NCI-H187 treated with DMSO at 0.1 percent for 48 hours (cell line): ENCODE results near the gene CREB3L4.

Source experiments
- DNase-seq: peaks from one replicate; lab custom pipeline; 2025; lab: John Stamatoyannopoulos, UW

The CREB3L4 gene

DNA sequence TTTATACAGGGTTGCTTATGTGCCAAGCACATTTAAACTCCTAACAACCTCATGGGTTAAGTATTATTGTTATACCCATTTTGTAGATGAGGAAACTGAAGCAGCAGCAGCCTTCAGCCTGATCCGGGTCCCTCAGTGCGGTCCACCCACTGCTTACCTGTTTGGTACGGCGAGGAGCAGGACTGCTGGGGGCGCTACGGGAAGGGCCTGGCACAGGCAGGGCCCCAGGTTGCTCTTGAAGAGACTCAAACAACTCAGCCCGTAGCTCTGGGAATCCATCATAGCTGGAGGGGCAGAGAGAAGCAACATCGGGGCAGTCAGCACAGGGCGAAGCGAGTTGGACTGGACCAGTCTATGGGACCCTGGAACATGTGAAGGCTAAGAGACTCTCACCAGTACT is 30.4 kb upstream of the CREB3L4 start:
- no peak for DNase-seq

DNA sequence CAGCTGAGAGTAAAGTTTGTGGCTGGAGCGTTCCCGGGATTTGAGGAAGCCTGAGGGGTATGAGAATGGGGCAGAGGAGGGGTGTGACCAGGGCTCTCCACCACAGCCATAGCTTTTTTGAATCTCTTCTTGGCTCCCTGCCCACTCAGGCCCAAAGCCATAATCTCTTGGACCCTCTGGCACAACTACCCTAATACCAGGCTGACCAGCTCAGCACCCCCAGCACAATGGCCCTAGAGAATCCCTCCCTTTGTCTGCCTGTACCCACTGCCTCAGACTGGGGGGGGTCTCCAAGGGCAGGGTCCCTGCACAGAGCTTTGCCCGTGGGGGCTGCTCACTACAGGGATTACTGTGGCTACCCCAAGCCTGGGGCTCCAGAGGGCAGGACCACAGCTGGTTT is 28.7 kb upstream of the CREB3L4 start:
- DNase-seq, result no peak

DNA sequence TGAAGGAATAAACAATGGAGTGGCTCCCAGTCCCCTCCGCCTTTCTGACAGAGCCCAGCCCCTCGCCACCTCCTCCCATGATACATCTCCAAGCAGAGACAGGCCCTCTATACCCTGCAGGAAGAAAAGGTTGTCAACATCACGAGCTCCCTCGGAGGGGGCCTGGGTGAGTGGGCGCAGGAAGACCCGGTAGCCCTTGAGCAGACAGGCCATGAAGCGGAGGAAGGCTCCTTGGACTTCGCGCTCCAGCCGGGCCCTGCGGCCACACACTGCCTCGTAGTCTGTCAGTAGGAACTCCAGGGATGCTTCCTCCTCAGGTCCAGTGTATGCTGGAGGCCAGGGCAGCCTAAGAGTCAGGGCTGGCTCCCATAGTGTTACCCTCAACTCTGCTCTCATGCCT is 28.2 kb upstream of the CREB3L4 start:
- DNase-seq, result no peak

DNA sequence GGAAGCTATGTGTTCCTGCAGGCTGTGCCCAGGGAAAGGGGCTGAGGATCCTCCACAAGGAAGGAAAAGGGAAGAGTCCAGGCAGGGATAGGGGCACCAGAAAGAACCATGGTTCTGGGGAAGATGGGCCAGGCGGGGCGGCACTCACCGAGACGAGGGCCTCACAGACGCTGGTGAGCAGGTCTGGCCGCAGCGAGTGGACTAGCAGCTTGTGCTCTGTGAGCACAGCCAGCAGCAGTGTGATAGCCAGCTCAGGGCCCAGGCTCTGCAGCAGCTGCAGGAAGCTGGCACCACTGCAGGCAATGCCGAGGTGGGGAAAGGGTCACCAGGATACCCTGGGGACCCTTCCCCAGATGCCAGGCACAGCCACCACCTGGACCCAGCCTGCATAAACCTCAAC is 26.9 kb upstream of the CREB3L4 start:
- DNase-seq, result no peak

DNA sequence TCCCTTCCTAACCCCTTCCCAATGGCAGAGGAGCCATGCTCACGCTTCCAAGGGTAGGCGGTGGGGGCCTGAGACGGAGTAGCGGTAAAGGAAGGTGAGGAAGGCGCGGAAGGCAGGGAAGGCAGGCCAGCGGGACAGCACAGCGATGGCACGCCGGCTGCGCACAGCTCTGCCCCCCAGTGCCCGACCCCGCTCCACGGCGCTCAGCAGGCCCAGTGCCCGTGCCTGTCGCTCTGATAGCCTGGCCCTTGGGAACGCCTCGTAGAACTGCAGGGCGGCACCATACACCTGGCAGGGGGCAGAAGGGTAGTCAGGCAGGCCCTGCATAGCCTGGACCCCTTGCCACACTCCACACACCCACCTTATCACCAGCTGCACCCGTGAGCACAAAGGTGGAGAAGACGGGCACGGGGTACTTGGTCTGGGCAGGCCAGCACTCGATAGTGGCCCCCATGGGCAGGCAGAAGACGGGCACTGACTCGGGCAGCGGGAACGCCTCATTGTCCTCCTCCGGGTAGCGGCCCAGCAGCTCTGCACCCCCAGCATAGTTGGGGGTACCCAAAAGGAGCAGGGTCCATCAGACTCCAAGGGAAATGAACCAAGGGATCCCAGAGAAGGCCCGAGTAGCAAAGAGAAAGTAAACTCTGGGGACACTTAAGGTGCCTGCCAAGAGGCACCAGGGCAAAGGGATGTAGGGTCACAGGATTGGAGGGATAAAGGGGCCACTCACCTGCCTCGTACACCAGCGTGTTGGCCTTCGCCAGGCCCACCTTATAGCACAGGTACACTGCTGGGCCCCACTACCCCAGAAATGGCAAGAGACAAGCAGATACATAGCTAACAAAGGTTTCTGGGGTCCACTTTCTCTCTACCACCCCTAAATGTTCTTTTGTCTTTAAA is 25.6 kb upstream of the CREB3L4 start:
- DNase-seq, result no peak

DNA sequence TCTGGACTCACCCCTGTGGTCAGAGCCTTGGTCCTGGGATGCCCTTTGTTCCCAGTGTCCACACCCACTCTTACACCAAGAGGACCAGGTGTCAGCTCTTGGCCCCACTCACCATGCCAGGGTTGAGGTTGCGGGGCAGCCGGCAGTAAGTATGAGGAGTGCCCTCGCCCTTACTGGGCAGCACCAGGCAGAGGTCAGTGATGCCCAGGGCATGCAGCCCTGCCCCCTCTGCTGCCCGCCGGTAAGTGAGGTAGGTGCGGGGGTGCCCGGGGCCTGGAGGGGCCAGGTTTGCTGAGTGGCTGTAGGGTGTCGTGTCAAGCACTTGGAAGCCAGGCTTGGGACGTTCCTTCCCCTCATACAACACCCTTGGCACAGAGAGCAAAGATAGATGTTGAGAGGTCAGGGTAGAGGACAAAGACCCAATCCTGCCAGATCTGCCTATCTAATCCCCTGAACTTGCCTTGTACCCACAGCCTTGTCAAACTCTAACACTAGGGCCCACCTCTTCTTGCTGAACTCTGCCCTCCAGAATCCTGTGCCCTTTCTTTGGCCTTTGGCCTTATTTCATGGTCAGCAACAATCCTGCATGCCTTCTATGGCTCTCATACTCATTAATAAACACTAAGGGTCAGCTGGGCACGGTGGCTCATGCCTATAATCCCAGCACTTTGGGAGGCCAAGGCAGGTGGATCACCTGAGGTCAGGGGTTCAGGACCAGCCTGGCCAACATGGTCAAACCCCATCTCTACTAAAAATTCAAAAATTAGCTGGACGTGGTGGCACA is 24.7 kb upstream of the CREB3L4 start:
- DNase-seq, result no peak

DNA sequence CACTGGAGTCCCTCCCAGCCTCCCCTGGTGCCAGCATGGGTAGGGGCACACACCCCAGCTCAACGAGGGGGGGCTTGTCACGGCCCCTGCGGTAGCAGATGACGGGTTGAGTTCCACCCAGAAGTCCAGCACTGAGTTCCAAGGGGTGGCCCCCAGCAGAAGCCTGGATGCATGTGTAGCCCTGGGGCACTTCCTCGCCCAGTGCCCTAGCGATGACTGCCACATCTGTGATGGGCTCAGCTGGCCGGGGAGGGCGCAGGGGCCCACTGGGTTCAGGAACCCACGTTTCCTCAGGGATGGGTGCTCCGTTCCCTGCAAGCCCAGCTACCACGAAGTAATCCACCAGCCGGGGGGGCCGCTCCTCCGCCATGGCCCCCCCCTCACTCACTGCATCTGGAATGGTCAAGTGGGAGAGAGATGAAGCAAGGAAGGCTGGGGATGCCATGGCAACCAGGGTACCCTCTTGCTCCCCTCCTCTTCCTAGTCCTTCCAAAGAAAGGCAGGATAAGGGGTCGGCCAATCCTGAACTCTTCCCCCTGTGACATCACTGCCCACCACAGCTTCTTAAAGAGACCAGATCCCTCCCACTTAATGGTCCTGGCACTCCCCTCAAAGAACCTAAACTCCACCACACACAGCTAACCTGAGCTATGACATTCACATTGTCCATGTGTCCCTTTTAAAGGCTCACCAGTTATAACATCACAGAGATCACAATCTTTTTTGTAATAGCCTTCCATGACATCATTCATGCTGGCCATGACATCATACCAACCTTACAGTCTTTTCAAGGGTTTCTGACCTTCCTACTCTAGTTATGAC is 23.5 kb upstream of the CREB3L4 start:
- DNase-seq, result no peak

DNA sequence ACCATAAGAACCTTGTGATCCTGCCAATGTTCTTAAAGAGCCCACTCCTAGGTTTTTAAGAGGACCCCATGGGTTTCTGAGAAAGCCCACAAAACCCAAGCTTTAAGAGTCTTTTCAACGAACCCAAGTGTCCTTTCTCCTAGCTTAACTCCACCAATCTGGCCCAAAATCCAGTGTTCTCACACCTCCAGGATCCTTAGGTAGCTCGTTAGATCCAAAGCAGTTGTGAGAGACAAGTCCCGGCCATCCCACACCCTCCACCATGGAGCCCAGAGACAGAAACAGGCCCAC is 22.9 kb upstream of the CREB3L4 start:
- DNase-seq, result no peak

DNA sequence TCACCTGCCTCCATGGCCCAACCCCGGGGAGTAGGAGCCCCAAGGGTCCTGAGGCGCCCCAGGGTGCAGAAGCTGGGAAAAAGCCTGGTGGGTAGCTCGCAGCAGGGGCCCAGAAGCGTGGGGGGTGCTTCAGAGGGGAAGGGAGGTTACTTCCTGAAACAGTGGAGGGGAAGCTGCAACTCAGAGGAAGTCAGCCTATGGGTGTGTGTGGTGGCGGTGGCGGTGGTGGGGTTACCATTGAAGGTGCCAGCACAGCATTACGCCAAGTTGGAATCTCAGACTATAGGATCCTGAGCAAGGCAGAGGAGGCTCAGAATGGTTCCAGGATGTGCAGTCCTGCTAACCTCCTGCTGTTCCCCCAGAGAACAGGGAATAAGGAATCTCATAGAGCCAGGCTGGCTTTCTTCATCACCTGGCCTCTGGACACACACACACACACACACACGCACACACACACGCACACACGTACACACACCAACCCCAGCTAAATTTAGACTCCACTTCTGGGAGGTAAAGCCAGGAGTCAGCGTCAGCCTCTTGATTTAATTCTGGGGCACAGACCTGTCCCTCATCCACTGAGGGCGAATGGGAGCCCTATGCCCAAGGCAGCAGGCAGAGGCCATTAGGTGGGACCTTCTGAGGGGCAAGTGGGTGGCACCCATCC is 22.4 kb upstream of the CREB3L4 start:
- no peak for DNase-seq

DNA sequence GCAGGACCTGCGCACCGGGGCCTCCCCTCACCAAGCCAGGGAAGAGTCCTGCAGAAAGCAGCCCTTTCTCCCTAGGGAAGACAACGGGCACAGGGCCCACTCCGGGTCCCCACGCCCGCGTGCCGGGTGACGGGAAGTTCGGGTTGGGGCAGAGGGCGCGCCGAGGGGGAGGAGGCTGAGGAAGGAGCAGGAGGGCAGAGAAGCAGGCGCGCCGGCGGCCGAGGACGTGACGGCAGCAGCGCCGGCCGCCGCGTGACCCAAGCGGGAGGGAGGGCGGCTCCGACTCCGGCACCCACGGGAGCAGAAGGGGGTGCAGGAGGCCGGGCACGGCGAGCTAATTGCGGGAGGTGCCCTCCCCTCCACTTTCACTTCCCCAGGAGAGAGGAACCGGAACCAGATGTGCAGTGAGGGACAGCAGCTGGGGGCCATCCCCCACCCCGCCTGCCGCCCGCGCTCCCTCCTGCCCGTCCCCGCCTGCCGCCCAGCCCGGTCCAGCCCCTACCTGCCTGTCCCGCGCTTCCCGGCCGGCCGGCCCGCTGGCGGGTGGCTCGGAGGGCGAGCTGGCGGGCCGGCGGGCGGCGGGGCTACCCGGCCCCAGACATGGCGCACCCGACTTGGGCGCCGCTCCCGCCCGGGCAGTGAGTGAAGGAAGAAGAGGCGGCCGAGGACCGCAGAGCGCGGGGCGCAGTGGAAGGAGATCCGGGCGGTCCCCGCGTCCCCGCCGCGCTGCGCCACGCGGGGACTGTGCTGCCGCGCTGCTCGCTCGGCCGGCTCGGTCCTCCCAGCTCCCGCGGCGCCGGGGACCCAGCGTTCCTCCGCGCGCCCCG is 21.7 kb upstream of the CREB3L4 start:
- DNase-seq, result no peak

DNA sequence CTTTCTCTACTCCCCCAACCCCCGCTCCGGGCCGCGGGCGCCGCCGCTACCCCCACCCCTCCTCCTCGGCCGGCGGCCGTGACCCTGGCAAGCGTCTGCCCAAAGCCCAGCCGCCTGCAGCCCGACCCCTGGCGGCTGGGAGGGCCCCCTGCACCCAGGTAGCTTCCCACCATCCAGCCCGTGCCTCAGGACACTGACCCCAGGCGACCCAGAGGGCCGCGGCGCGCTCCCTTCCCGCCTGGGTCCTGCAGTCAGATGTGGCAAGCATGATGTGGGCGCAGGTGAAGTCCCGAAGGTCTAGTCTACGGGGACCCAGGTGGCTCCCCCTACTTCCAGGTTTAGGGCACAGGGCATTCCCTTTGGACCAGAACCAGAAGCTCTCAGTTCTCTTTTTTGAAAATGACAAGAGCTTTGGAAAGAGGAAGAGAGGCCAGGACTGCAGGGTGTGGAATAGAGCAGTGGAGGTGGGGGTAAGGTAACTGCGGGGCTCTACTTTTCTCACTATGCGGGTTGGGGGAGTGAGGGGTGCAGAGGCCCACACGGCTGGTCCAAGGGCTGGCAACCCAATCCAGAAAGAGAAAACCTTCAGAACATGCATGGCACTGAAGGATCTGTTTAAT is 21.0 kb upstream of the CREB3L4 start, which contains the start of gene DENND4B:
Gene DENND4B, minus strand, starts transcription at position 97 of the 620 bp plus-strand sequence. CDS start 2,344 bp downstream, outside the sequence.
- DNase-seq, result peak; percentile 36

DNA sequence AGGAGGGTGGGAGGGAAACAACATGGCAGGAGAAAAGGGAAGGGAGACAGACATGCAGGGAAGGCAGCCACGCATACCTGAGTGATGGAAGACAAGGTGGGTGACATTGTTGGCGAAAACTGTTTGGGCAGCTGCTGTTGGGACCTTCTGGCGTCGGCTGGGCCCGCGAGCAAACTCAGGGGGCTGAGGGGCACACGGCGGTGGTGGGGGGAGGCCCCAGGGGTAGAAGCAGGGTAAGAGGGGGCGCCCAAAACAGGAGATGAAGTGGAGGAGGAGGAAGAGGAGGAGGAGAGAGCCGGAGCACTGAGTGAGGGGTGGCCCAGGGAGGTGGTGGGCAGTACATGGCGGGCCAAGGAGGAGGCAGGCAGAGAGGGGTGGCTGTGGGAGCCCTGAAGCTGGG is 16.5 kb upstream of the CREB3L4 start:
- no peak for DNase-seq

DNA sequence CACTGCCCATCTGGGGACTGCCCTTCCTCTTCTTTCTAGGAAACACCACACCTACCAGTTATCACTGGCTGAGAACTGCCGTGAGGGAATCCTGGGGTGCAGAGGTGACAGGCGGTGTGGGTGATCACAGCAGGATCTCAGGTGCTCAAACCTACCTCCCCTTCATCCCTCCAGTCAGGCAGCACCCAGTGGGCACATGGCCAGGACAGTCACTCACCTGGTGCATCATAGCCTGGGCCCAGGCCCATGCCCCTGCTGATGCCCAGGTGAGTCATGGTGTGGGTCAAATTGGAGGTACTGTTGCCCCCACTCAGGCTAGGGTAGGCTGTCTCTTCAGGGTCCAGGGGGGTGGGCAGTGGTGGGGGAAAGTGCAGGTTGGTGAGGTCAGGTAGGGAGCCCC is 15.9 kb upstream of the CREB3L4 start:
- no peak for DNase-seq

DNA sequence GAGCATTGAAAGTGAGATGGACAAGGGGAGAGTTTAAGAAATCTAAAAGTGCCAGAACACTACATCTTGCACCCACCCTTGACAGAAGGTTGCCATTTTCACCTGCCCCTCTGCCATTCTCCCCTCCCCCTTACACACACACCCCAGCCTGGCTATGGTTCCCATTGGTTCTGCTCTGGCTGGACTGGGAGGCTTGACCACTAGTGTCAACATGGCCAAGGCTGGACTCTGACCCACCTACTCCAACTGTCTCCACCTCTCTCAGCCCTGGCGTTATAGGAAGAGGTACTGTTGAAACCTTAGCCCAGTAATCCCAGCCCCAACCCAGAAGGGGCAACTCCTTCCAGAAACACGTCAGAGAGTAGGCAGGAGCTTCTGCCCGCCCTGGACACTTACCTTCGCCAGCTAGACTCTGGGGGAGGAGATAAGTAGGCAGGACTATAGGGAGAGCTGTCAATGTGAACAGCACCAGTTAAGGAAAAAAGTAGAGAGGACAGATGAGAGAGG is 13.8 kb upstream of the CREB3L4 start:
- DNase-seq, result no peak

DNA sequence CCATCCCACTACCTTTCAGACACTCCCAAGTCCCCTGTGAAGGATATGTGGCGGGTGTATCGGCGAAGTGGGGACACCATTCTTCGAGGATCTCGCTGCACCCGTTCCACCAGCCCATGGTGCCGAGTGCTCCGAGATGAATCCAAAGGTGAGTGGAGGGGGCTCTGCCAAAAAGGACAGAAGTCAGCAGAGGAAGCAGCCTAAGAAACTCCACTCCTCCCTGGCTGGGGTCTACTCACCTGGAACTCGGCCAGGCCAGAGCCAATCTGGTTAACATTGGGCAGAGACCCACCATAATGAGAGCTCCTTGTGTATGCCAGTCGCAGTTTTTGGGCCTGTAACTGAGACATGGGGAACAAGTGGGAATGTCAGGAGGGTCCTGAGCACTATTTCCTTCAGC is 12.9 kb upstream of the CREB3L4 start:
- DNase-seq, result no peak

DNA sequence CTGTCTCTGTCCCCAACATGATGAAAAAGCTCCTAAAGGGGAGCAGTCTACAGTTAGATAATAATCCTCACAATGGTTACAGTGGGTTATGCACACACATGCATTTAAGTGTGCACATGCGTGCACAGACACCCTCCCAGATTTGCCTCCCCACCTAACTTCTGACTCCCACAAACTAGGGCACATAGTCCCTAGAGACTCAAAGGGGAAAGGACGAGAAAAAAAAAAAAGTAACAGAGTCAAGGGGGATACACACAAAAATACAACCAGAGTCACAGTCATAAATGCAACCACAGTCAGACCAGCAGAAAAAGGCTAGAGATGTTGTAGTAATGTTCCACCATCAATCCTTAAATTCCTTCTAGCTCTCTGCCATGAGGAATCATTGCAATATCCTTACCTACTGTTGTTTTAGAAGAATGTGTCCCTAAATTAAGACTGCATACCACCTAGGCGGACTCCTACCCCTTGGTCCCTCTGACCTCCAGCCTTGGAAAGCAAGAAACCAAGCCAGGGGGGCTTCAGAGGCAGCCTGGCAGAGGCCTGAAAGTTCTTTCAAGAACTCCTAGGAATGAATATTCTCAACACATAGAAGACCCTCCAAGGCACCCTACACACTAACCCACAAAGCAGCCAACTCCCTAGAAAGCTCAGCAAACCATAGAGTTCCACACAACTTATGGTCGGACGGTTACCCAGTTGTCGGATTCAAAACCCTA is 10.5 kb upstream of the CREB3L4 start:
- no peak for DNase-seq

DNA sequence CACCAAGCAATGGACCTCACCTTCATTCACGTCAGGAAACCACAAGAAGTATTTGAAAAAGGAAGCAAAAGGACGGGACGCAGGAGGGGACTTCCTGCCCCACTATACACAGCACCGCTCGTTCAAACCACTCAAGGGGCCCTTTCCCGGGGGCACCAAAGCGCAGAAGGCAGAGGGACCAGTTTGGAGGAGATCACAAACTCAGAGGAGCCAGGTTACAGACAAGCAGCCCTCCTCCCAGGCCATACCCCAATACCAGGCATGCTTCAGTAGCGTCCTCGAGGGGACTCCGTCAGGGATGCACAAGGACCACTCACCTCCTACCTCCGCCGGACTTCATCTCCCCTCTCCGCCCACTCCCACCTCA is 10.0 kb upstream of the CREB3L4 start:
- DNase-seq, result no peak

DNA sequence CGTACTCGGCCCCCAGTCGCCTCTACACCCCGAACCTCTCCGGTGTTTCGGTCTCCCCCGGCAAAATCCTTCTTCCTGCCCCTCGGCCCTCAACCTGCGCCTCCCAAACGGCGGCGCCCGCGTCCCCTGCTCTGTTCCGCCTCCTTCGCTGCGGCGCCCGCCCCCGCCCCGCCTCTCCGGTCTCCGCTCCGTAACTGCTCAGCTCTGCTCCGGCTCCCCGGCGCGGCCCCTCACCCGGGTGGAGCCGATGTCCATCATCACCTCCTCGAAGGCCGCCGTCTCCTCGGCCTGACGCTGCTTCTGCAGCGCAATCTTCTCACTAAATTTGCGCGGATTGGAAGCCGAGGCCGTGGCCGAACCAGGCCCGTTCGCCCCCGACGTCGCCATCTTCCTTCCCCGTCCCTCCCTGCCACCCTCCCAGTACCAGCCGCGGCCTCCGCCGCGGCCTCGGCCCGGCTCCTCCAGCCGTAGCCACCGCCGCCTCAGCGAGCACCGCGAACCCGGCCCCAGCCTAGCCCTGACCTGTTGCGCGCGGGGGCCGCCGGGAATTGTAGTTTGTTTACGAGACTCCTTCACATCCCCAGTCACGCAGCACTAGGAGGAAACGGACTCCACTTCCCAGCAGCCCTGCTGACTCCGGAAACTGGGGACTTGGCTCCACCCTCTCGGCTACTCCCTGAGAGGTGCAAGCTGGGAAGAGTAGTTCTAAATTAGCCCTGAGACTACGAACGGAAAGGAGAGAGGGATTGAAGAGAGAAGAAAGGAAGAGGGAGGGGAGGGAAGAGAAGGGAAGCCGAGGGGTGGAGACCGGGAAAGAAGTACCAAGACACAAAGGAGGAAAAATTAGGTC is 9.4 kb upstream of the CREB3L4 start, which contains the start of gene CRTC2:
Gene CRTC2, minus strand, starts transcription at position 502 of the 850 bp plus-strand sequence. Its CDS starts 115 bp downstream, at position 387.
- peak; percentile 100 for DNase-seq

DNA sequence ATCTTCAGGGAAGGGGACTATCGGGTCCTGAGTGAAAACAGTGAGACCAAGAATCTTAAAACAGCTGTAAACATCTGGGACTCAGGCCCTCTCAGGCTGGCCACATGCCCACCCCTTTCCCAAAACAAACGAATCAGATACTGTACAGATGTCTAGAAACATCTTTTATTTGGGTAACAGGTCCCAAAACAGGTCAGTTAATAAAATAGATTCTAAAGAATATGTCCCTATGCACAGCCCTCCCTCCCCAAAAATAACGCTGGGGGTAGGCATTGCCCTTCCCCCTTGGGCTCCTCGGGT is 8.8 kb upstream of the CREB3L4 start:
- DNase-seq, result no peak
